ENCODE data around the gene SPN.
A peak's percentile ranks its signal among the peaks of the same experiment; 100 is the strongest.
"Not testable (repeated sequence)": the region's sequence is repeated elsewhere in the genome, so short reads cannot be mapped to it uniquely, and the experiment has no call there.

Gene SPN

GRCh38 chr16:29678691-29679267, 15.7 kb downstream of the SPN start, which contains the start of gene QPRT:
Gene QPRT (plus strand): TSS chr16:29679180. CDS start chr16:29679198, 18 bp downstream.
- peak; percentile 67 to 77 for DNase-seq

DNA sequence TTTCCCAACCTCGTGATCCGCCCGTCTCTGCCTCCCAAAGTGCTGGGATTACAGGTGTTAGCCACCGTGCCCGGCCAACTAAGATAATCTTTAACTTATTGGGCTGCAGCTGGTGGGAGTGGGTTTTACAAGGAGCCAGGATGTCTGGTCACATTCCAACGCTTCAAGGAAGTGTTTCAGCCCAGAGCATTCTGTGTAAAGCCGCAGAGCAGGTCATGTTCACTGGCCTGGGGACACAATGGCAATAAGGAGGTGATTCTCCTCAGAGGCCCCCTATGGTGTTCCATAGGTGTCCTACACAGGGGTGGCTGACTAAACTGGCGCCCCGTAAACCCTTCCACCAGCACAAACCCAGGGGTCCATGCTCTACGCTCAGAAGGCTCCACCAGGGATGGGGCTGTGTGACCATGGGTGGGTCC, 17.1 kb downstream of the SPN start:
- peak in 1 of 2 experiments; percentile 49 for DNase-seq

- no peak for DNase-seq
Measured at GRCh38 chr16:29683543-29684090, 20.6 kb downstream of the SPN start.

- DNase-seq, result no peak
Measured at GRCh38 chr16:29684679-29685078, 21.6 kb downstream of the SPN start.

GRCh38 chr16:29686740-29687332, 23.8 kb downstream of the SPN start:
- DNase-seq, result no peak

GRCh38 chr16:29687755-29688154, 24.7 kb downstream of the SPN start:
- no peak for DNase-seq

DNA sequence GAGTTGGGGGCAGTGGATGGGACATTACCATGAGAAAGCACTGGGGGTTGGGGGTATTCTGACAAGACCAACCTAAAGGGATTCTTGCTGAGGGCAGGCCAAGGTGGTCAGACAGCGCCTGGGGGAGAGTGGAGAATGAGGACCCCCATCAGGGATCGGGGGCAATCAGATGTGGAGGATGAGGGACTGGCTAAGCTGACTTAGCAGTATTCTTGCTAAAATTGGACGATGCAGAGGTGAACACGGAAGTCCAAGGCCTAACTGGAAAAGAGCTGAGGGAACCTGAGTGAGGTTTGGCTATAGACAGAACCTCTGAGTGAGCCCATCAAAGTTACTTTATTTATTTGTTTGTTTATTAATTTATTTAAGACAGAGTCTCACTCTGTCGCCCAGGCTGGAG, 25.1 kb downstream of the SPN start:
- DNase-seq, result no peak

DNA sequence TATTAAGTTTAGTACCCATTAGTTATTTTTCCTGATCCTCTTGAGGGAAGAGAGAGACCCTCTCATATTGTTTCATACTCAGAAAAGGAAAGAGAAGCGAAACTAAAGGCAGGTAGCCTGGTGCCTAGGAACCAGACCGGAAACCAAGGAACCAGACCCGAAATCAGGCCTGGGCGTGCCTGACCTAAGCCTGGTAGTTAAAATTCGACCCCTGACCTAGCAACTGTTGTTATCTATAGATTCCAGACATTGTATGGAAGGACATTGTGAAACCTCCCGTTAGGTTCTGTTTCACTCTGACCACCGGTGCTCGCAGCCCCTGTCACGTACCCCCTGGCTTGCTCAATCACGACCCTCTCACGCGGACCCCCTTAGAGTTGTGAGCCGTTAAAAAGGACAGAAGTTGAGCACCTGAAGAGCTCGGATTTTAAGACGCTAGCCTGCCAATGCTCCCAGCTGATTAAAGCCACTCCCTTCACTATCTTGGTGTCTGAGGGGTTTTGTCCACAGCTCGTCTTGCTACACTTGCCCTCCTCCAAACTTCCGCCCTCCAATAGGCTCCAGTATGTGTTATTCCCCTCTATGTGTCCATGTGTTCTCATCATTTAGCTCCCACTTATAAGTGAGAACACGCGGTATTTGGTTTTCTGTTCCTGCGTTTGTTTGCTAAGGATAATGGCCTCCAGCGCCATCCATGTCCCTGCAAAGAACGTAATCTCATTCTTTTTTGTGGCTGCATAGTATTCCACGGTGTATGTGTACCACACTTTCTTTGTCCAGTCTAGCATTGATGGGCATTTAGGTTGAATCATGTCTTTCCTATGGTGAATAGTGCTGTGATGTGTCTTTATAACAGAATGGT, 26.7 kb downstream of the SPN start:
- DNase-seq, result not testable (repeated sequence)

GRCh38 chr16:29692606-29693005, 29.6 kb downstream of the SPN start:
- not testable (repeated sequence) for DNase-seq

GRCh38 chr16:29694384-29695195, 31.5 kb downstream of the SPN start:
- DNase-seq, result no peak

DNA sequence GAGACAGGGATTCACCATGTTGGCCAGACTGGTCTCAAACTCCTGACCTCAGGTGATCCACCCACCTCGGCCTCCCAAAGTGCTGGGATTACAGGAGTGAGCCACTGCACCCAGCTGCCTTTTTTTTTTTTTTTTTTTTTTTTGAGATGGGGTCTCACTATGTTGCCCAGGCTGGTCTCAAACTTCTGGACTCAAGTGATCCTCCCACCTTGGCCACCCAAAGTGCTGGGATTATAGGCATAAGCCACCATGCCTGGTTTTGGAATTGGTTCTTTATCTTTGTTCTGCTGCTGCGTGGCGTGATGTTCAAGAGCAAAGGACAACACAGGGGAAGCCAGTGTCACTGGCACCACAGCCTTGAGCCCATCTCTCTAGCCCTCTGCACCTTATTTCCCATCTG, 32.6 kb downstream of the SPN start:
- DNase-seq, result not testable (repeated sequence)

DNA sequence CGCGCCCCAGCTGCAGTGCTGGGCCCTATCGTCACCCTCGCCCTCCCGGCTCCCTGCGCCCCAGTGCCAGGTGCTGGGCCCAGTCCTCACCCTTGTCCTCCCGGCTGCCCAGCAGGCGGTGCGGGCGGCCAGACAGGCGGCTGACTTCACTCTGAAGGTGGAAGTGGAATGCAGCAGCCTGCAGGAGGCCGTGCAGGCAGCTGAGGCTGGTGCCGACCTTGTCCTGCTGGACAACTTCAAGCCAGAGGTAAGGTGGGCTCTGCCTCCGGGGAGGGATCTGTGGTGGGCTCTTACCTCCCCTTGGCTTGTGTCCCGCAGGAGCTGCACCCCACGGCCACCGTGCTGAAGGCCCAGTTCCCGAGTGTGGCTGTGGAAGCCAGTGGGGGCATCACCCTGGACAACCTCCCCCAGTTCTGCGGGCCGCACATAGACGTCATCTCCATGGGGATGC, 33.9 kb downstream of the SPN start:
- no peak for DNase-seq

GRCh38 chr16:29697391-29697790, 34.3 kb downstream of the SPN start:
- DNase-seq, result no peak

GRCh38 chr16:29698042-29698441, 35.0 kb downstream of the SPN start:
- no peak for DNase-seq

DNA sequence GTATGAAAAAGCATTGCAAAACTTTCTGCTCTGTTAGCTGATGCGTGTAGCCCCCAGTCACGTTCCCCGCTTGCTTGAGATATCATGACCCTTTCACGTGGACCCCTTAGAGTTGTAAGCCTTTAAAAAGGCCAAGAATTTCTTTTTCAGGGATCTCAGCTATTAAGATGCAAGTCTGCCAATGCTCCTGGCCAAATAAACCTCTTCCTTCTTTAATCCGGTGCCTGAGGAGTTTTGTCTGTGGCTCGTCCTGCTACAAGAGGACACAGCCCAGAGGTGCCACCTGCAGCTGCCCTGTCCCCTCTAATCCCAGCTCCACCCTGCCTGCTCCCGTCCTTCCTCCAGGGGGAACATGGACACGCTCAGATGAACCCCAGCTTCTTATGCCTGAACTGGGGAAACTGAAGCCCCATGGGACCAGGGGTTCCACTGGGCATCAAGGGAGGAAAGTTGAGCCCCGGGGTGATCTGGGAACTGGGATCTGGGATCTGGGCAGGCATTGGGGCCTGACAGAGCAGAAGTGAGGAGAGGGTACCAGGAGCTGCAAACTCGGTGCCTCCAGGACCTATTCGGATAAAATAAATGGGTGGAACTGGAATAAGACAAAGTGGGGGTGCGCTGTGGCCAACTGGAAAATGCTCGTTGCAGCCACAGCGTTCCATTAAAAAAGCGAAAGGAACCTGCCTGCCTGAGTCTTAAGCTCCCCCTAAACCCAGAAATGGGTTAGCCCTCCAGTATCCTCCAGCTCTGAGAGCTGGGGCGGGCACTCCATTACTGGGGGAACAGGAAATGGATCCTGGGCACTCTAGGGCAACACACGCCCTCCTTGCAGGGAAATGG, 35.7 kb downstream of the SPN start:
- DNase-seq, result no peak

GRCh38 chr16:29699324-29700219, 36.5 kb downstream of the SPN start:
- no peak for DNase-seq

DNA sequence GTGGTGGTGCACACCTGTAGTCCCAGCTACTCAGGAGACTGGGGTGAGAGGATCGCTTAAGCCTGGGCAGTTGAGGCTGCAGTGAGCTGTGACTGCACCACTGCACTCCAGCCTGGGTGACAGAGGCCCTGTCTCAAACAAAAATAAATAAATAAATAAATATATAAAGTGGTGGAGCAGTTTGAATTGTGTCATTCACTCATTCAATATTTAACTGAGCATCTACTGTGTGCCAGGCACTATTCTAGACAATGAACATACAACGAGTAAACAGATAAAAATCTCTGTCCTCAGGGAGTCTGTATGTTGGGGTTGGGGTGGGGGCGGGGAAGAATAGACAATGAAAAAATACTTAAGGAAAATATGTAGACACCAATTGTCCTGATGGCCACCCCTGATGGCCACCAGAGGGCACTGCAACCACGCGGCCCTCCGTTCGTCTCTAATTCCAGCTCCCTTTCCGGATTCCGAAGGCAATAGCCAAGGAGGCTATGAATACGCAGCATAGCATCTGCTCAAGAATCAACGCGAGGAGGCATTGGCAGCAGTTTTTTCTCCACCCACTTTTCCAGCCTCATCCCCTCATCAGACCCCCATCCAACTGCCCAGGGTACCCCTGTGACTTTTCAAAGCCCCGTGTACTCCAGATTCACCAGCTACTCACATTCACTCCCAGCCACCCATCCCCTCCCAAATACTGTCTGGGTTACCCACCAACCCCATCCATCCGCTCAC, 37.4 kb downstream of the SPN start:
- peak; percentile 82 to 92 for DNase-seq

- DNase-seq, result no peak
Measured at GRCh38 chr16:29701214-29701555, 38.1 kb downstream of the SPN start.

- no peak for DNase-seq
Measured at GRCh38 chr16:29702269-29702668, 39.2 kb downstream of the SPN start.

- DNase-seq, result no peak
Measured at GRCh38 chr16:29705030-29705429, 42.0 kb downstream of the SPN start.

Measured in NCI-H526 (cell line).